ENCODE data around the gene IRF1.

DNA sequence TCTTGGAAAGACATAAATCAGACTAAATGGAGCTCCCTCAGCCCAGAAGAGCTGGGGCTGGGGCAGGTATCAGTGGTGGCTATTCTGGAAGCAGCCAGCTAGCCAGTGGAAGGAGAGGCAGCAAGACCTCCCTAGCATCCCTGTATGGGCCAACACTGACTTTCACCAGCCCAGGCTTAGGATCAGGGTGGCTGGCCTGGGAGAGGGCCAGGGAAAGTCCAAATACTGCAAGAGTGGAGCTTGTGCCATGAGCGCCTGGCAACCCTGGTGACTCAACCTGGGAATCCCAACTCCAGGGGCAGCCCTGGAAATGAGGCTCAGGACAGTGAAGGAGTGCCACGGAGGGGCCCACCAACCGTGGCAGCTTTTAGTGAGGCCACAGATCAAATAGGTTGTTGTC lies 7.6 kb upstream of the IRF1 start:
- TF ChIP-seq, protein P1, sequence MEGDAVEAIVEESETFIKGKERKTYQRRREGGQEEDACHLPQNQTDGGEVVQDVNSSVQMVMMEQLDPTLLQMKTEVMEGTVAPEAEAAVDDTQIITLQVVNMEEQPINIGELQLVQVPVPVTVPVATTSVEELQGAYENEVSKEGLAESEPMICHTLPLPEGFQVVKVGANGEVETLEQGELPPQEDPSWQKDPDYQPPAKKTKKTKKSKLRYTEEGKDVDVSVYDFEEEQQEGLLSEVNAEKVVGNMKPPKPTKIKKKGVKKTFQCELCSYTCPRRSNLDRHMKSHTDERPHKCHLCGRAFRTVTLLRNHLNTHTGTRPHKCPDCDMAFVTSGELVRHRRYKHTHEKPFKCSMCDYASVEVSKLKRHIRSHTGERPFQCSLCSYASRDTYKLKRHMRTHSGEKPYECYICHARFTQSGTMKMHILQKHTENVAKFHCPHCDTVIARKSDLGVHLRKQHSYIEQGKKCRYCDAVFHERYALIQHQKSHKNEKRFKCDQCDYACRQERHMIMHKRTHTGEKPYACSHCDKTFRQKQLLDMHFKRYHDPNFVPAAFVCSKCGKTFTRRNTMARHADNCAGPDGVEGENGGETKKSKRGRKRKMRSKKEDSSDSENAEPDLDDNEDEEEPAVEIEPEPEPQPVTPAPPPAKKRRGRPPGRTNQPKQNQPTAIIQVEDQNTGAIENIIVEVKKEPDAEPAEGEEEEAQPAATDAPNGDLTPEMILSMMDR (IDR thresholded peaks at IDR 0.05): no peak
- no peak for TF ChIP-seq POLR2A (IDR thresholded peaks at IDR 0.05)

Data from thyroid gland (tissue), 4 donors.